DND-41 (cell line): ENCODE measurements around the gene DNAJB4.

Experiments used
- ATAC-seq: fragments of 200-7000 bp; cut with Tn5 transposase; 3 replicates; pipeline ENCODE4 v1.9.1; 2021; ENCODE audit warnings: low read depth; ENCODE audit not compliant: insufficient read depth
- DNase-seq: peaks from one replicate; pipeline ENCODE4 v3.0.0-alpha.2; 2020
- H2AFZ ChIP-seq: 2 replicates; pipeline ENCODE4 v1.6.0; 2012; ENCODE audit warnings: low read depth, low read length
- H3K27ac ChIP-seq: 2 replicates; pipeline ENCODE4 v1.5.1; 2012; ENCODE audit warnings: low read length, inconsistent platforms
- H3K27me3 ChIP-seq: fragments of 200-600 bp; sonication (generic); 2 replicates; pipeline ENCODE4 v1.6.0; 2012; ENCODE audit warnings: low read length, mild to moderate bottlenecking, inconsistent platforms; ENCODE audit not compliant: insufficient read depth, poor library complexity
- H3K36me3 ChIP-seq: 2 replicates; pipeline ENCODE4 v1.5.1; 2012; ENCODE audit warnings: low read length, inconsistent platforms; ENCODE audit not compliant: insufficient read depth
- H3K4me1 ChIP-seq: 2 replicates; pipeline ENCODE4 v1.5.1; 2012; ENCODE audit warnings: mild to moderate bottlenecking, low read length; ENCODE audit not compliant: insufficient read depth
- H3K4me2 ChIP-seq: 2 replicates; pipeline ENCODE4 v1.6.0; 2012; ENCODE audit warnings: mild to moderate bottlenecking, moderate library complexity, low read length, inconsistent platforms; ENCODE audit not compliant: insufficient read depth
- H3K4me3 ChIP-seq, 2 experiments: fragments of 200-600 bp in 1 of 2; shearing (Covaris generic) in 1 of 2; 2 replicates each; pipeline ENCODE4 v1.5.1; 2012 to 2016; ENCODE audit warnings: inconsistent platforms in 2 of 2, low read length in 2 of 2, mild to moderate bottlenecking in 2 of 2, low read depth in 1 of 2, moderate library complexity in 1 of 2
- H3K79me2 ChIP-seq: 2 replicates; pipeline ENCODE4 v1.6.0; 2012; ENCODE audit warnings: low read length, inconsistent platforms; ENCODE audit not compliant: insufficient read depth
- H3K9ac ChIP-seq: 2 replicates; pipeline ENCODE4 v1.6.0; 2012; ENCODE audit warnings: low read depth, mild to moderate bottlenecking, inconsistent platforms, low read length, moderate library complexity
- H3K9me3 ChIP-seq: 2 replicates; pipeline ENCODE4 v1.5.1; 2012; ENCODE audit warnings: low read length, moderate library complexity, mild to moderate bottlenecking, inconsistent platforms; ENCODE audit not compliant: insufficient read depth, severe bottlenecking
- H4K20me1 ChIP-seq: 2 replicates; pipeline ENCODE4 v1.6.0; 2012; ENCODE audit warnings: low read length; ENCODE audit not compliant: insufficient read depth
- EZH2 ChIP-seq: IDR thresholded peaks from 3 replicates; pipeline ENCODE4 v1.6.1; 2012; ENCODE audit warnings: borderline replicate concordance, low read depth, mild to moderate bottlenecking, moderate library complexity, low read length, inconsistent platforms; ENCODE audit not compliant: severe bottlenecking
- TF ChIP-seq, protein P1 (sequence below): IDR thresholded peaks from 2 replicates; pipeline ENCODE4 v1.5.1; 2012; ENCODE audit warnings: borderline replicate concordance, low read length, moderate library complexity, mild to moderate bottlenecking; ENCODE audit not compliant: poor library complexity, severe bottlenecking; ENCODE audit errors: extremely low read depth

The DNAJB4 gene

DNA sequence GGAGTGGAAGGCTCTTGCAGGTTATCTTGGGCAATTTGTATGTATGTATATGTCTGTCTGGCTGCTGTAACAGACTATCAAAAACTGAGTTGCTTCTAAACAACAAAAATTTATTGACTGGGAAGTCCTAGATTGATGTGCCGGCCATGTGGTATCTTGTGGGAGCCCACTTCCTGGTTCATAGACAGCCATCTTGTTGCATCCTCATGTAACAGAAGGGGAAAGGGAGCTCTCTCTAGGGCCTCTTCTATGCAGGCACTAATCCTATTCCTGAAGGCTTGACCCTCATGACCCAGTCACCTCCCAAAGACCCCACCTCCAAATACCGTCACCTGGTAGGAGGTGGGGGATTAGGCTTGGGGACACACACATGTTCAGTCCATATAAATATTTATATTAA lies 50.2 kb downstream of the DNAJB4 start:
- Histone ChIP-seq H3K9me3 (no peaks in the 10 kb centered on the region), H2AFZ (peak overlapping the region; percentile 64), H3K79me2 (no peaks in the 10 kb centered on the region), H3K4me2 (no peak overlapping the region), H3K9ac (no peak overlapping the region), H3K4me1 (no peaks in the 10 kb centered on the region), H3K27ac (no peak overlapping the region), H3K4me3 (no peak overlapping the region), H4K20me1 (no peaks in the 10 kb centered on the region), H3K36me3 (no peaks in the 10 kb centered on the region), H3K27me3 (peaks cover 7% of the 10 kb centered on the region)
- DNase-seq (no peak), ATAC-seq (no peak)
- no peak for TF ChIP-seq EZH2
- TF ChIP-seq, protein P1, sequence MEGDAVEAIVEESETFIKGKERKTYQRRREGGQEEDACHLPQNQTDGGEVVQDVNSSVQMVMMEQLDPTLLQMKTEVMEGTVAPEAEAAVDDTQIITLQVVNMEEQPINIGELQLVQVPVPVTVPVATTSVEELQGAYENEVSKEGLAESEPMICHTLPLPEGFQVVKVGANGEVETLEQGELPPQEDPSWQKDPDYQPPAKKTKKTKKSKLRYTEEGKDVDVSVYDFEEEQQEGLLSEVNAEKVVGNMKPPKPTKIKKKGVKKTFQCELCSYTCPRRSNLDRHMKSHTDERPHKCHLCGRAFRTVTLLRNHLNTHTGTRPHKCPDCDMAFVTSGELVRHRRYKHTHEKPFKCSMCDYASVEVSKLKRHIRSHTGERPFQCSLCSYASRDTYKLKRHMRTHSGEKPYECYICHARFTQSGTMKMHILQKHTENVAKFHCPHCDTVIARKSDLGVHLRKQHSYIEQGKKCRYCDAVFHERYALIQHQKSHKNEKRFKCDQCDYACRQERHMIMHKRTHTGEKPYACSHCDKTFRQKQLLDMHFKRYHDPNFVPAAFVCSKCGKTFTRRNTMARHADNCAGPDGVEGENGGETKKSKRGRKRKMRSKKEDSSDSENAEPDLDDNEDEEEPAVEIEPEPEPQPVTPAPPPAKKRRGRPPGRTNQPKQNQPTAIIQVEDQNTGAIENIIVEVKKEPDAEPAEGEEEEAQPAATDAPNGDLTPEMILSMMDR, result no peak

DNA sequence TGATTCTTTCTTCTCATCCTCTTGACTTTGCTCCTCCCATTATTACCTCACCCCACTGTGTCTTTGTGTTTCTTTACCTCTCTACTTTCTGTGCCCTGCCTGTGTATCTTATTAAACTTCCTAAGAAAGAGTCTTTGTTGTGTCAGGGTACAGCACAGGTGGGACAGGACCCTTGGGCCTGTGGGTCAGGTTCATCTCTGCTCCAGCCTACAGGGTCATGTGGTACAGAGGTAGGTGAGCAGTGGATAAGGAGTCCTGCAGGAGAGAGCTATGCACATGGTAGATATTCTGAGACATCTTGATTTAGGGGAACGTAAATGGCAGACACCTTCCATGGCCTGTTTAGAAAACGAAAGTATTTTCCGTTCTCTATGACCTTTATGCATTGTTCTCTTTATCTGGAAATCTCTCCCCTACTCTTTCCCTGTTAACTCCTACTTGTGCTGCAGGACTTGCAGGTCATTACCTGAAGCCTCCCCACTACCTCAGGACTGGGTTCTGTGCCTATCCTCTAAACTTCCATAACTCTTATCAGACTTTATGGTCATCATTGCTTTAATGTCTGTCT lies 50.9 kb downstream of the DNAJB4 start:
- Histone ChIP-seq H3K9me3 (no peaks in the 10 kb centered on the region), H3K79me2 (no peaks in the 10 kb centered on the region), H4K20me1 (no peaks in the 10 kb centered on the region), H3K4me3 (no peak overlapping the region), H3K36me3 (no peaks in the 10 kb centered on the region), H2AFZ (peak overlapping the region; percentile 64), H3K9ac (no peak overlapping the region), H3K27me3 (peaks cover 7% of the 10 kb centered on the region), H3K27ac (no peak overlapping the region), H3K4me2 (no peak overlapping the region), H3K4me1 (no peaks in the 10 kb centered on the region)
- DNase-seq (no peak), ATAC-seq (no peak)
- TF ChIP-seq, protein P1, result no peak
- no peak for TF ChIP-seq EZH2

DNA sequence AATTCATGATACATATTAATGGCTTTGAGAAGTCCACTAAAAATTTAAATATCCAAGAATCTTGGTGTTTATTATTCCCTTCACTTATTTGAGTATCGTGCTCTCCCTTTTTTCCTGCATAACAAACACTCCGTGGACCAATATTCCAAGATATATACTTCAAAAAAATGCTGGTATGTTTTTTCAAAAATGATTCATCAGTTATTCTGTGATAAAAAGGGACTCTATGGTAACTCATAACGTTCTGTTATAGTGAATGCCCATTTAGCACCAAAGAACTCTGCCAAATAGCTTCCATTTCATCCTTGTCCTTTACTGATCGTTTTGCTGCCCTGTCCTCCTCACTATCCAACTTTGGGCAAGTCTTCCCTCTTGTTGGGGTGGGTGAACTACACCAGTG lies 53.9 kb downstream of the DNAJB4 start:
- no peaks in the 10 kb centered on the region for H3K4me1 ChIP-seq
- H3K79me2 ChIP-seq, result no peaks in the 10 kb centered on the region
- no peak for TF ChIP-seq EZH2
- TF ChIP-seq, protein P1, result no peak
- H3K27ac ChIP-seq, result no peak overlapping the region
- no peak for DNase-seq
- H3K27me3 ChIP-seq, result peaks cover 7% of the 10 kb centered on the region
- H3K9ac ChIP-seq, result no peak overlapping the region
- H4K20me1 ChIP-seq, result no peaks in the 10 kb centered on the region
- no peaks in the 10 kb centered on the region for H3K9me3 ChIP-seq
- H3K4me3 ChIP-seq, result no peak overlapping the region
- H3K4me2 ChIP-seq, result no peak overlapping the region
- no peaks in the 10 kb centered on the region for H3K36me3 ChIP-seq
- no peak overlapping the region for H2AFZ ChIP-seq
- ATAC-seq, result no peak
